ENCODE measurements around the gene TSEN34.
"Not testable (repeated sequence)": the region's sequence is repeated elsewhere in the genome, so short reads cannot be mapped to it uniquely, and the experiment has no call there.

TSEN34 gene

DNA sequence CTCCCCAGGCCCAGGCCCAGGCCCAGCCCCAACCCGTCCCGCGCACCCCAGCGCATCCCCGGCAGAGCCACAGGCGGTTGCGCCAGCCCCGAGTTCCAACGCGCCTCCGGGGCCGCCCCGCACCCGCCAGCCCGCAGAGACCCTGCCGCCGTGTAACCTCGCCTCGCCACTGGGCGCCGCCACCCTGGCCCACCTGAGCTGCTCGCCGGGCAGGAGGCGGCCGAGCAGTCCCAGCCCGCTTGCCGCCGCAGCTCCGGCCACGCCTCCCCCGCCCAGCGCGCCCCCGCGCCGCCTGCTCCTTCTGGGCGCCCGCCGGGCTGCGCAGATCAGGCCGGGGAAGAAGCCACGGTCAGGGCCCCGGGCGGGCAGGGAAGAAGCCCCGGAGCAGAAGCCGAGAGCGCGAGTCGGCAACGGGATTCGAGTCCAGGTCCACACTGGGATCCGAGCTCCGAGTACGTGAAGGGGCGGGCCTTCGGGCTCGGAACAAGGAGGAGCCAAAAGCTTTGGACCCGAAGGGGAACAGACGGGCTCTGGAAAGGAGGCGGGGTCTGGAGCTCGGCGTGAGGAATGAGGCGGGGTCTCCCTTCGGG, 1.9 kb upstream of the TSEN34 start, which contains the start of gene MBOAT7:
Gene MBOAT7 (minus strand): TSS at position 436 of the 590 bp plus-strand sequence. CDS start 1,072 bp downstream, outside the sequence.
- no peak for DNase-seq

DNA sequence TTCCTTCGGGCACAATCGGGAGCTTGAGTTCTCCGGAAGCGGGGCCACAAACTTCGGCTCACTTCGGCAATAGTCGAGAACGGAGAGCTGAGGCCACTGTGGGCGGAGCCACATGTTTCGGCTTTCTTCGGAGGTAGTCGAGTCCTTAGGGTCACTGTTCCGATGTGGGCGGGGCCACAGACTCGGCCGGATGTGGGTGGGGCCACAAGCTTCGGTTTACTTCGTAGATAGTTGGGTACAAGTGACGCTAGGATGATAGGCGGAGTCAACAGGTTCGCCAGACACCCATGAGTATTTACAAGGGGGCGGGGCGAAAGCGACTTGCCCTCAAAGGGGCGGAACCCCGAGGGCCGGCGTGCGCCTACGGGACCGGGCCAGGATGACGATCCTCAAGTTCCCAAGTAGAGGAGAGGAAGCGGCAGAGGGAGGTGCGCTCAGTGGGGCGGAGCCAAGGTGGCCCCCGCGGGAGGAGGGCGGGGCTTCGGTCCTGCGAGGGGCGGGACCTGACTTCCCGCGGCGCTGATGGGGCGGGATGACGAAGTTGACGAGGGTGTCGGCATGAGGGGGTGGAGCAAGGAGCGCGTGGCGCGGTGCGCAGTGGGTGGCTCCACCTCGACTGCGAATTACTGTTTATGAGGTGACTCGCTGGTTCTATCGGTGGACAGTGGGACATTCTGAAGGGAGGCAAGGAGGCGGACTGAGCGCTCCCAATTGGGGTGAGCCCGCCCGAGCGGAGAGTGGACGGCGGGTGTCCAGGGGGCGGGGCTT, 1.2 kb upstream of the TSEN34 start:
- peak; percentile 97 for DNase-seq

DNA sequence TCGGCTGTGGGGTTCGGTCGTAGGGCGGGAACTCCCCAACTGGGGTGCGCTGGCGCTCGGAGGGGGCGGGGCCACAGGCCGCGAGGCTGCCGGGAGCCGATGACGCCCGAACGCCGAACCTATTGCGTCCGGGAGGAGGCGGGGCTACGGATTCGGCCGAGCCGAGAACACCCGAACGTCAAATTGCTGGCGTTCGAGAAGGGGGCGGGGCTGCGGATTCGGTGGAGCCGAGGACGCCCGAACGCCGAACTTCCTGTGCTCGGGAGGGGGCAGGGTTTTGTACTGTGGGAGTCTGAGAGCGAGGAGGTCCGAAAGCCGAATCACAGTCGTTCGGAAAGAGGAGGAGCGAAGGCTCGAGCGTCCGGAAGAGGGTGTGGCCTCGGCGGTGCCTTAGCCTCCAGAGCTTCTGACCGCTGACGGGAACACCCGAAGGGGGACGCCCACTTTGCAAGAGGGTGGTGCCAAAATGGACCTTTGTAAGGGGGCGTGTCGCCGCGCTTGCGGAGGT, 551 bp upstream of the TSEN34 start:
- peak; percentile 92 for DNase-seq

DNA sequence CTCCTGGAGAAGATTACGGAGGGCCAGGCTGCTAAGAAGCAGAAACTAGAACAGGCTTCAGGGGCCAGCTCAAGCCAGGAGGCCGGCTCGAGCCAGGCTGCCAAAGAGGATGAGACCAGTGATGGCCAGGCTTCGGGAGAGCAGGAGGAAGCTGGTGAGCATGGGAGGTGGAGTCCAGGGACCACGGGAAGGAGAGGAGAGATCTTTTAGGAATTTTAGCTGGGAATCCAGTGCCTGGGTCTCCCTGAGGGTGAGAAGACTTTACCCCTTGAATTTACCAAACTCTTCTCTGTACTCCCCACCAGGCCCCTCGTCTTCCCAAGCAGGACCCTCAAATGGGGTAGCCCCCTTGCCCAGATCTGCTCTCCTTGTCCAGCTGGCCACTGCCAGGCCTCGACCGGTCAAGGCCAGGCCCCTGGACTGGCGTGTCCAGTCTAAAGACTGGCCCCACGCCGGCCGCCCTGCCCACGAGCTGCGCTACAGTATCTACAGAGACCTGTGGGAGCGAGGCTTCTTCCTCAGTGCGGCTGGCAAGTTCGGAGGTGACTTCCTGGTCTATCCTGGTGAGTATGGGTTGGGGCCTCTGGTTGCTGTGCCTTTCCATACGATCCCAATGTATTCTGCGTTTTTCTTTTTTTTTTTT, 824 bp downstream of the TSEN34 start:
- DNase-seq = no peak

DNA sequence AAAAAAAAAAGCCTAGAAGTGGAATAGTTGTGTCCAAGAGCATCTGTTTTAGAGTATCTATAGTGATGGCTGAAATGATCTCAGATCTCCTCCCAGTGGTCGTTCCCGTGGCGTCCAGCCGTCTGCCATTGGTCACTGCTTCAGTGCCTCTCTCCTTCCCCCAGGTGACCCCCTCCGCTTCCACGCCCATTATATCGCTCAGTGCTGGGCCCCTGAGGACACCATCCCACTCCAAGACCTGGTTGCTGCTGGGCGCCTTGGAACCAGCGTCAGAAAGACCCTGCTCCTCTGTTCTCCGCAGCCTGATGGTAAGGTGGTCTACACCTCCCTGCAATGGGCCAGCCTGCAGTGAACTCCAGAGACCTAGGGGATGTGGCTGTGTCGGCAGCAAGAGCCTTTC, 1.9 kb downstream of the TSEN34 start:
- no peak for DNase-seq

DNA sequence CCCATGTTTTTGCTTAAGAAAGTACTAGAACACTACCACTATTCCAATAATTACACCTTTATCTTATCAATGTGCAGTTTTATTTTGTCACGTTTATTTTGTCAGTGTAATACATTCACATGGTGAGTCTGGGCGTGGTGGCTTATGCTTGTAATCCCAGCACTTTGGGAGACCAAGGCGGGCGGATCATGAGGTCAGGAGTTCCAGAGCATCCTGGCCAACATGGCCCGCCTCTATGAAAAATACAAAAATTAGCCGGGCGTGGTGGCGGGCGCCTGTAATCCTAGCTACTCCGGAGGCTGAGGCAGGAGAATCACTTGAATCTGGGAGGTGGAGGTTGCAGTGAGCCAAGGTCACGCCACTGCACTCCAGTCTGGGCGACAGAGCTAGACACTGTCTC, 3.4 kb downstream of the TSEN34 start:
- DNase-seq = not testable (repeated sequence)

DNA sequence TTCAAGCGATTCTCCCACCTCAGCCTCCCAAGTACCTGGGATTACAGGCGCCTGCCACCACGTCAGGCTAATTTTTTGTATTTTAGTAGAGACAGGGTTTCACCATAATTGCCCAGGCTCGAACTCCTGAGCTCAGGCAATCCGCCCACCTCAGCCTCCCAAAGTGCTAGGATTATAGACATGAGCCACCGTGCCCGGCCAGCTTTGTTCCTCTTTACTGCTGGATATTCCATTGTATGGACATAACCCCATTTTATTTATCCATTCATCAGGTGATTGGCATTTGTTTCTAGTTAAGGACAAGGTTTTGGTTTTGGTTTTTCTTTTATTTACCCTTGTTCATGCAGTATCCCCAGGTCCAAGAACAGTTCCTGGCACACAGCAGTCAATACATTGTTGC, 5.4 kb downstream of the TSEN34 start:
- DNase-seq = no peak

DNA sequence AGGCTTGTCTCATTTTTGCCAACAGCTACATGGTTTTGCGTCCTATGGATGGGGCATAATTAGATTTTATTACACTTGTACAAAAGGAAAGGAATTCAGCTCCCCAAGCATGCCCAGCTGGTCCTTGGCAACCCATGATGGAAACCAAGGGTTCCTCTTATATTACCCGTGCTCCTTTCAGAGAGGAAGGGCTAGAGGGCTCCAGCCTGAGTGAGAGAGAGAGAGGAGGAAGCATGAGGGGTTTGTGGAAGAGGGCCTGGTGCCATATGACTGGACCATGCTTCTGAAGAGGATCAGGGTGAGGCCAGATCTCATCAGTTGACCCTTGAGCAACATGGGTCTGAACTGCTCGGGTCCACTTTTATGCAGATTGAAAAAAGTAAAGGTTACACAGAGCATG, 6.0 kb downstream of the TSEN34 start:
- no peak for DNase-seq

DNA sequence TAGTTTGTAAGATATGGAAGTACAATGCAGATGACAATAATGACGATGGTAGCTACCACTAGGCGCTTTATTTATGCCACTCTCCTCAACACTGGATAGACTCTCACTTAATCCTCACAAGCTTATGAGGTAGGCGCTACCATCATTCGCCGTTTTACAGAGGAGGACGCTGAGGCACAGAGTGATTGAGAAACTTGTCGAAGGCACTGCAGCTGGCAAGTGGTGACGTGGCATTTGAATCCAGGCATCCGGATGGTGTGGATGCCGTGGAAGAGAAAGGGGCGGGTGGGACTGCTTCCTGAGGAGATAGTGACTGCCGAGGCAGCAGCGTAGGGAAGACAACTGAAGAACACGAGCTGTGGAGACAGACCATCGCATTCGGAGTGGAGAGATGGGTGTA, 8.3 kb downstream of the TSEN34 start:
- no peak for DNase-seq

DNA sequence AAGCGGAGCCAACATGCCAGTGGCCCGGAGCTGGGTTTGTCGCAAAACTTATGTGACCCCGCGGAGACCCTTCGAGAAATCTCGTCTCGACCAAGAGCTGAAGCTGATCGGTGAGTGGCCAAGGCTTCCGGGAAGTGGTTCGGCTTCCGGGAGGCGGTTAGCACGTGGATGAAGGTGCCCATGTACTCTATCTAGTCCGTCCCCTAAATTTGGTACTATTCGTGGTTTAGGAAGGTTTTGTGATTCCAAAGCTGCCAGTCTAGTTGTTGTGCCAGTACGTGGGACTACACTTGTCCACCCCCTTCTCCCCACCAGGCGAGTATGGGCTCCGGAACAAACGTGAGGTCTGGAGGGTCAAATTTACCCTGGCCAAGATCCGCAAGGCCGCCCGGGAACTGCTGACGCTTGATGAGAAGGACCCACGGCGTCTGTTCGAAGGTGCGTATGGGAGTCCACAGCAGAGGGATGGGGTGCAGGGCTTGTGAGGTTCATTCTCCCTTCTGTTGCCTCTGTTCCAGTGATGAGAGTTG, 10.1 kb downstream of the TSEN34 start:
- DNase-seq = no peak

DNA sequence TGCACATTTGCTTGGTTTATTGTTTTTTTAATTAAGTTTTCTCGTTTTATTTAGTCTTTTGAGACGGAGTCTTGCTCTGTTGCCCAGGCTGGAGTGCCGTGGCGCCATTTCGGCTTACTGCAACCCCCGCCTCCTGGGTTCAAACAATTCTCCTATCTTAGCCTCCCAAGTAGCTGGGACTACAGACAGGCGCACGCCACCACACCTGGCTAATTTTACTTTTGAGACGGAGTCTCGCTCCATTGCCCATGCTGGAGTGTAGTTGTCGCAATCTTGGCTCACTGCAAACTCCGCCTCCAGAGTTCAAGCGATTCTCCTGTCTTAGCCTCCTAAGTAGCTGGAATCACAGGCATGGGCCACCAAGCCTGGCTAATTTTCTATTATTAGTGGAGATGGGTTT, 10.9 kb downstream of the TSEN34 start:
- no peak for DNase-seq

DNA sequence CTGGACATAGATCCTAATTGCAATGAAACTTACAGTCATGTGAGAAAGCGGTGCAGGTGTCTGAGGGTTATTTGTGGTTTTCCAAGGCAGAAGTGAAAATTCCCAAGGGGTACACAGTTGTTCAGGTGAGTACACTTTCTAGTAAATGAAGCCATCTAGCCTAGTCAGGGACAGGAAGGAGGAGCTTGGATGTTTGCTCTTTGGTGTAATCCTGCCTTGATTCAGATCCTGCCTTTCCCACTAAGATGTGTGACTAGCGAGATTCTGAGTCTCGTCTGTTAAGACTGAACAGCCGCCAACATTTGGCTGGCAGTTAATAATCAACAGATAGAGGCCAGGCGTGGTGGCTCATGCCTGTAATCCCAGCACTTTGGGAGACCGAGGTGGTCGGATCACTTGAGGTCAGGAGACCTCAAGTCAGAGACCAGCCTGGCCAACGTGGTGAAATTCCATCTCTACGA, 12.1 kb downstream of the TSEN34 start:
- DNase-seq = no peak

DNA sequence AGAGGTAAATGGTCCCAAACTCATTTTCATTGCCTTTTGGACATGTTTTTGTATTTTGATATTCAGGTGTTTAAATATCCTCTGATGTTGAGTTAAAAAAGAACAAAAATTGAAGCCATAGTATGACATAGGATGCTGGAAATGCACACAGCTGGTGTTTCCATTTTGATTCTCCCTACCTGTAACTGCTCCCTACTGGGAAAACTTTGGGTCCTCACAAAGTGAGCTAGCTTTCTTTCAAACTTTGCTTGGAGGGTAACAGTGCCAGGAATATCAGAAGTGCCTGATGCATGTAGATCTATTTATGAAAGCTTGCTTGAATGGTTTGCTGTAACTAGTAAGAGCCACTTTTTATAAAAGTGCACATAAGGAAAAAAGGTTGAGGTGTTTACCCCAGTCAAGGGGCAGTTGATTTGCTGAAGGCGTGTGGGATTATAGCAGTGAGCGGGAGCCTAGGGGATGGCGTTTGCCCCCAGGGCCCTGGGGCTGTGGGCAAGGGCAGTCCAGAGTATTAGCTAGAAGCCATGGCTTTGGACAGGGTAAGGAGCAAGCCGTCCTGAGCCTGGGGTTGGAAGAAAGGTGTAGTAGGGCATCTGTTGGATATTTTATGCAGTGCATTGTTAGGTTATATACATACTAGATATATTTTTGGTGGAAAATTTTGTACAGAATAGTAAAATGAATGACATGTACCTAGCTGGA, 13.8 kb downstream of the TSEN34 start:
- DNase-seq = no peak

DNA sequence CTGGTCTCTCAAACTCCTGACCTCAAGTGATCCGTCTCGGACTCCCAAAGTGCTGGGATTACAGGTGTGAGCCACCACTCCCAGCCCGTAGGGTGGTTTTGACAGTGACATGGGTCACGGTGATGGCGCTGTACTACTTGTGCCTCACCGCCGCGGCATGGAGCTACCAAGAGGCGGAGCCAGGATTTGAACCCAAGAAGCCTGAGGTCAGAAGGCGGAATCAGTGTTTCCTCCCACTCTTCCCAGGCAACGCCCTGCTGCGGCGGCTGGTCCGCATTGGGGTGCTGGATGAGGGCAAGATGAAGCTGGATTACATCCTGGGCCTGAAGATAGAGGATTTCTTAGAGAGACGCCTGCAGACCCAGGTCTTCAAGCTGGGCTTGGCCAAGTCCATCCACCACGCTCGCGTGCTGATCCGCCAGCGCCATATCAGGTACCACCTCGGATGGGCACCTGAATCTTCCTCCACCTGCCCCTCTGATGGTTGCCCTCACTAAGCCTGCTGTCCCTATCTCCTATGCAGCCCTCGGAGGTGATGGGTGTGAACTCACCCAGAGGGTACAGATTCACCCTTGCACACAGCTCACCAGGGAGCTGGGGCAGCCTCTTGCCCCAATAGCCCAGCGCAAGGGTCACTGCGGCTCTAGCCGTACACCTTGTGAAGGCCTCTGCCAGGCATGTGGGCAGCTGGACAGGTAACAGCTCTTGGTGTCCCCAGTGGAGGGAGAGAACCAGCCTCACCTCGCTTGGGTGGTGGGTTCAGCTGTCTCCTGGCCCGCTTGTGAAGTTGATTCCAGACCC, 15.1 kb downstream of the TSEN34 start:
- no peak for DNase-seq

DNA sequence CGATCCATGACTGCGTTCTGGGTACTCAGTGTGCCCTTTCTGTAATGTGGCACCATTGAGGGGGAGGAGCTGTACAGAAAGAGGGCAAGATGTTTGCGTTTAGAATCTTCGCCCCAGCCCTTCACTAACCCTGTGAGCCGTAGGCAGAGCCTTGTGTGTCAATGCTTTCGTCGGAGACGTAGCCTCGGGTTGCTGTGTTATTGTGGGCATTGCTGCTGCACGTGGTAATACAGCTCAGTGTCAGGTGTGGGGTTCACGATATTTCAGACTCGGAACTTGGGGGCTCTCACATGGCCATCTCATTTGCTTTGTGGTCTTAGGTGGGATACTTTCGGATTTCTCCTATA, 15.7 kb downstream of the TSEN34 start:
- DNase-seq = no peak

DNA sequence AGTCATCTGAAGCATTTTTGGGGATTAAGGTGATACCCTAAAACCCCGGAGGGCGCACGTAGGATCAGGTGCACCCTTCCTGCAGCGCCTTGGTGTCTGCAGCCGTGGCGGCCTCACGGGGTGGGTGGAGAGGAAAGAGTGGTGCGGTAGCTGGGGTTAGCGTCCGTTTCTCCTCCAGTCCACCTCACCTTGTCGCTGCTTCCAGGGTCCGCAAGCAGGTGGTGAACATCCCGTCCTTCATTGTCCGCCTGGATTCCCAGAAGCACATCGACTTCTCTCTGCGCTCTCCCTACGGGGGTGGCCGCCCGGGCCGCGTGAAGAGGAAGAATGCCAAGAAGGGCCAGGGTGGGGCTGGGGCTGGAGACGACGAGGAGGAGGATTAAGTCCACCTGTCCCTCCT, 16.1 kb downstream of the TSEN34 start:
- DNase-seq = not testable (repeated sequence)

DNA sequence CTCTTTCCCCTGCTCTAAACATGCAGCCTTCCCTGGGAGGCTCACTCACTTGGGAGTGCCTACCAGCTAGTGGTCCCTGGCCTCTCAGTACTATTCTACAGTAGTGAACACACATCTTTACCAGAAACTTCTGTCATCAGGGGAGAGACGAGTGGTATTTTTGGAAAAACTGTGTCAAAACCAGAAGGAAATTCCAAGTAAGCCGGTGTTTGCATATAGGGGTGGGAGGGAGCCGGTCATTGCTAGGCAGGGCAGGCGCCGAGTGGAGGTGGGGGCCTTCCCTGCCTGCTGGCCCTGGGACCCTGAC, 16.5 kb downstream of the TSEN34 start:
- DNase-seq = no peak

DNA sequence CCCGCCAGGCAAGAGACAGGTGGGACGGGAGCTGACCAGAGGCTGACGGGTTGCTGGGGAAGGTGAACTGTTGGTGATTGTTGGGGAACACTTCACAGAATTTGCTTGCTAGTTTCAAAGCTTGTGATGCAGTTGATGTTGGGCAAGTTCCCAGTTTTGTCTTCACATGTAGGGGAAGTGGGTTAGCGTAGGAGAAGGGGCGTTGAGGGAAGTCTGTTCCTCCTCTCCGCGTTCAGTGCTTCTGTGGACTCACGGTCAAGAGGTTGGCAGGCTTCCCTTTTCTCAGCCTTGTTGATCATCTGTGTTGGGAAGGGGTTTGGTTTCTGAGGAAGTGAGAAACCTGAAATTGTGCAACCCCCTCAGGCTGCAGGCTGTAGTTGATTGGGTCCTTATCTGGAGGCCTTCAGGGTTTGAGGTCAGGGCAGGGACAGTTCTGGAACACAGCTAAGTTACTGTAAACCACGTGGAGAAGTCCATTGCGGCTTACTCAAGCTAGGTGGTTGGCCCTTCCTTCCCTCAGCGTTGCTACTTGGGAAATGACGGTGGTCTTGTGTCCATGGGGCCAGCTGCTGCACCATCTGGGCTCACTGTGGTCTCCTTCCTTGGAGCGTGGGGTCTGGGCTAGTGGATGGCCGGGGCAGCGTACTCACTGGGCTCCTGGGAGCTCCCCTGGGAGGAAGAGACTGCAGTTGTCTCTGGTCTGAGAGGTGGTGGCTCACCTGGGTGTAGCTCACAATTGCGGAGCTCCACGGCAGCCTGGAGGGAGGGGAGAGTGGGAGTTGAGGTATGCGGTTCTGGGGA, 17.1 kb downstream of the TSEN34 start:
- DNase-seq = no peak

DNA sequence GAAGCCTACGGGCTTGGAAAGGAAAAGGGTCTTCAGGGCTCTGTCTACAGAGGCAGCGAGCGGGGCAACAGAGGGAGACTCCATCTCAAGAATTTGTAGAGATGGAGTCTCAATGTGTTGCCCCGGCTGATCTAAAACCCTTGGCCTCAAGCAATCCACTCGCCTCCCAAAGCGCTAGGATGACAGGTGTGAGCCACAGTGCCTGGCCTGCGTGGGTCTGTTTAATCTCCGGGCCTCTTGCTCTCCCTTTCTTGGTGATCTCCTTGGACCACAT, 17.6 kb downstream of the TSEN34 start:
- DNase-seq = no peak

DNA sequence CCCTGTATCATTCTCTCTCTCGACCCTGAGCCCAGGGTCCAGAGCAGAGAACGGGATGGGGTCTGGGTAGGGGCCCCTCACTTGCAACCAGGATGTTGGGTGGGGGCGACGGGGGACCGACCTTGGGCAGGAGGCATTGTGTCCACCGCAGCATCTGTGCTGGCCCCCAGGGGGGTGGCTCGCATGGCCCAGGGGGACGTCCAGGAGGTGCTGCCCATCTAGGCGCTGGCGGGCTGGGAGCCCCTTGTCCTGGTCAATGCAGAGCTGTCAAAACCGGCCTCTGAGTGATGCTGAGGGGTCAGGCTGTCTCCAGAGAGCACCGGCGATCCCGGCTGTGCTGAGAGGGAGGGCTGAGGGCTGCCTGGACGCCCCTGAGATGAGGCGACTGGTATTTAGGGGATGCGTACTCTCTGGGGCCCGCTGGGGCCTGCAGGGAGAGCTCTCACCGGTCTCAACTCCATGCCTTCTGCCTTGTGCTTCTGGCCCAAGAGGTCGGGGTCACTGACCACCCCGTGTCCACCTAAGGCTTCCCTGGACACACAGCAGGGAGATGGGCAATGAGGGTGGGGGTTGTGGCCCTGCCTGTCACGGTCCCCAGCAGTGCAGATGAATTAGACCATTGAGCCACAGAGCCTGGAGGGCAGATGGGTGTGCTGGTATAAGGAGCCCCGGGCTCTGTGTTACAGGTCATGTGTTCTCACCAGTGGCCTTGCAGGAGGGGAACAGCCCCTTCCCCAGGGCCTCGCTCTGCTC, 18.1 kb downstream of the TSEN34 start:
- DNase-seq = no peak

Measured in SHP77 treated with DMSO at 0.1 percent for 48 hours (cell line).